Trophoblast cell (in vitro differentiated cells and primary cell): ENCODE results near the gene GINS2.

ENCODE experiments used
- DNase-seq, 2 donors: peaks; one replicate each; pipeline ENCODE4 v3.0.0-alpha.2; 2016
- H2AFZ ChIP-seq: 2 replicates; pipeline ENCODE4 v1.6.1; 2013; ENCODE audit warnings: low read length, moderate library complexity, mild to moderate bottlenecking; ENCODE audit not compliant: insufficient read depth, poor library complexity
- H2AK5ac ChIP-seq: 2 replicates; pipeline ENCODE4 v1.6.1; 2013; ENCODE audit warnings: mild to moderate bottlenecking, low read length
- H2BK120ac ChIP-seq: 2 replicates; pipeline ENCODE4 v1.6.1; 2013; ENCODE audit warnings: low read length, mild to moderate bottlenecking, moderate library complexity; ENCODE audit not compliant: insufficient read depth, poor library complexity
- H2BK12ac ChIP-seq: 2 replicates; pipeline ENCODE4 v1.6.1; 2013; ENCODE audit warnings: mild to moderate bottlenecking, low read length, moderate library complexity
- H2BK5ac ChIP-seq: 2 replicates; pipeline ENCODE4 v1.6.1; 2013; ENCODE audit warnings: low read length, low read depth, moderate library complexity, mild to moderate bottlenecking; ENCODE audit not compliant: poor library complexity
- H3K14ac ChIP-seq: 2 replicates; pipeline ENCODE4 v1.6.1; 2013; ENCODE audit warnings: mild to moderate bottlenecking, low read length
- H3K18ac ChIP-seq: 2 replicates; pipeline ENCODE4 v1.6.1; 2013; ENCODE audit warnings: mild to moderate bottlenecking, low read length
- H3K23ac ChIP-seq: 2 replicates; pipeline ENCODE4 v1.6.1; 2013; ENCODE audit warnings: low read length
- H3K27ac ChIP-seq: 2 replicates; pipeline ENCODE4 v1.5.1; 2013; ENCODE audit warnings: low read depth, mild to moderate bottlenecking, inconsistent platforms, low read length, moderate library complexity
- H3K27me3 ChIP-seq: 2 replicates; pipeline ENCODE4 v1.6.1; 2013; ENCODE audit warnings: inconsistent platforms, mild to moderate bottlenecking, low read length, moderate library complexity; ENCODE audit not compliant: insufficient read depth
- H3K36me3 ChIP-seq, 2 experiments: 1 replicate in 1 of 2; 2 replicates in 1 of 2; pipeline ENCODE4 v1.6.1; 2013; ENCODE audit warnings: low read length in 2 of 2, mild to moderate bottlenecking in 2 of 2, moderate library complexity in 1 of 2; ENCODE audit not compliant: insufficient read depth in 2 of 2, control insufficient read depth in 1 of 2
- H3K4ac ChIP-seq: 2 replicates; pipeline ENCODE4 v1.6.1; 2013; ENCODE audit warnings: low read depth, mild to moderate bottlenecking, low read length, moderate library complexity
- H3K4me1 ChIP-seq, 2 experiments: 1 replicate in 1 of 2; 2 replicates in 1 of 2; pipeline ENCODE4 v1.6.1; 2013; ENCODE audit warnings: low read length in 2 of 2, mild to moderate bottlenecking in 2 of 2, moderate library complexity in 1 of 2; ENCODE audit not compliant: insufficient read depth in 2 of 2, control insufficient read depth in 1 of 2
- H3K4me2 ChIP-seq: 2 replicates; pipeline ENCODE4 v1.6.1; 2013; ENCODE audit warnings: inconsistent platforms, mild to moderate bottlenecking, low read length, moderate library complexity
- H3K4me3 ChIP-seq: 2 replicates; pipeline ENCODE4 v1.5.1; 2013; ENCODE audit warnings: mild to moderate bottlenecking, low read depth, low read length, inconsistent platforms
- H3K79me1 ChIP-seq: one replicate; pipeline ENCODE4 v1.6.1; 2013; ENCODE audit warnings: low read length
- H3K79me2 ChIP-seq: 2 replicates; pipeline ENCODE4 v1.6.1; 2013; ENCODE audit warnings: low read length, mild to moderate bottlenecking; ENCODE audit not compliant: control insufficient read depth, insufficient read depth, poor library complexity
- H3K9ac ChIP-seq: 2 replicates; pipeline ENCODE4 v1.6.1; 2013; ENCODE audit warnings: mild to moderate bottlenecking, low read length
- H3K9me3 ChIP-seq: 2 replicates; pipeline ENCODE4 v1.6.1; 2013; ENCODE audit warnings: low read depth, mild to moderate bottlenecking, control low read depth, inconsistent platforms, low read length; ENCODE audit not compliant: insufficient read depth
- H4K12ac ChIP-seq: 2 replicates; pipeline ENCODE4 v1.6.1; 2013; ENCODE audit warnings: low read depth, mild to moderate bottlenecking, low read length, moderate library complexity
- H4K8ac ChIP-seq: 2 replicates; pipeline ENCODE4 v1.6.1; 2013; ENCODE audit warnings: low read depth, mild to moderate bottlenecking, low read length, moderate library complexity
- H4K91ac ChIP-seq: one replicate; pipeline ENCODE4 v1.6.1; 2013; ENCODE audit warnings: low read depth, mild to moderate bottlenecking, low read length, moderate library complexity
- WGBS: extraction: QIAGEN DNeasy Blood & Tissue Kit; methylation state at CpG from one replicate; pipeline ENCODE4 v1.1.7; 2013; ENCODE audit warnings: missing lambda C conversion rate; ENCODE audit not compliant: insufficient read length, insufficient coverage; ENCODE audit errors: extremely low coverage; 5-methylcytosine and 5-hydroxymethylcytosine counted together

Gene GINS2

GRCh38 chr16:85670840-85671239 lies 17.9 kb downstream of the GINS2 start:
- Histone ChIP-seq H3K4me1 (no peaks in the 10 kb centered on the region), H3K27me3 (no peaks in the 10 kb centered on the region), H3K27ac (no peak overlapping the region), H3K79me1 (no peaks in the 10 kb centered on the region), H4K8ac (no peak overlapping the region), H3K4me2 (no peak overlapping the region), H3K4me3 (no peak overlapping the region), H3K14ac (no peak overlapping the region), H2AFZ (no peak overlapping the region), H3K9ac (no peak overlapping the region), H3K18ac (no peak overlapping the region), H2BK5ac (no peak overlapping the region), H2BK12ac (no peak overlapping the region), H3K4ac (no peak overlapping the region), H4K12ac (no peak overlapping the region), H2BK120ac (no peak overlapping the region), H3K23ac (no peak overlapping the region), H3K79me2 (no peaks in the 10 kb centered on the region), H2AK5ac (no peak overlapping the region), H3K36me3 (peaks cover 61 to 77% of the 10 kb centered on the region in 2 experiments), H3K9me3 (peaks cover 3% of the 10 kb centered on the region), H4K91ac (no peak overlapping the region)
- no peak for DNase-seq
- no CpG with 5 or more reads among the region's 14 CpGs for WGBS

- no peak overlapping the region for H3K4me2 ChIP-seq
- H4K91ac ChIP-seq, result no peak overlapping the region
- no peaks in the 10 kb centered on the region for H3K79me2 ChIP-seq
- WGBS, result no CpG with 5 or more reads among the region's 10 CpGs
- H3K27ac ChIP-seq, result no peak overlapping the region
- no peak overlapping the region for H3K23ac ChIP-seq
- H2BK120ac ChIP-seq, result no peak overlapping the region
- H3K4me3 ChIP-seq, result no peak overlapping the region
- no peak overlapping the region for H2AK5ac ChIP-seq
- H3K4ac ChIP-seq, result no peak overlapping the region
- no peaks in the 10 kb centered on the region for H3K27me3 ChIP-seq
- no peaks in the 10 kb centered on the region for H3K4me1 ChIP-seq
- H4K12ac ChIP-seq, result no peak overlapping the region
- H3K79me1 ChIP-seq, result no peaks in the 10 kb centered on the region
- no peak for DNase-seq
- H3K14ac ChIP-seq, result no peak overlapping the region
- no peak overlapping the region for H2BK5ac ChIP-seq
- no peak overlapping the region for H4K8ac ChIP-seq
- H3K36me3 ChIP-seq, result peaks cover 70 to 80% of the 10 kb centered on the region in 2 experiments
- peaks cover 3% of the 10 kb centered on the region for H3K9me3 ChIP-seq
- H3K18ac ChIP-seq, result no peak overlapping the region
- H3K9ac ChIP-seq, result no peak overlapping the region
- no peak overlapping the region for H2AFZ ChIP-seq
- H2BK12ac ChIP-seq, result no peak overlapping the region
These were observed 19.9 kb downstream of the GINS2 start for GRCh38 chr16:85668676-85669424.

GRCh38 chr16:85667841-85668413 lies 20.8 kb downstream of the GINS2 start:
- Histone ChIP-seq H3K4me2 (no peak overlapping the region), H3K4ac (no peak overlapping the region), H2BK5ac (no peak overlapping the region), H3K9me3 (peaks cover 3% of the 10 kb centered on the region), H3K9ac (no peak overlapping the region), H3K23ac (no peak overlapping the region), H2AFZ (no peak overlapping the region), H2BK120ac (no peak overlapping the region), H3K4me1 (no peaks in the 10 kb centered on the region), H3K27ac (no peak overlapping the region), H3K18ac (no peak overlapping the region), H3K79me1 (no peaks in the 10 kb centered on the region), H2AK5ac (no peak overlapping the region), H4K8ac (no peak overlapping the region), H2BK12ac (no peak overlapping the region), H4K12ac (no peak overlapping the region), H3K27me3 (no peaks in the 10 kb centered on the region), H4K91ac (no peak overlapping the region), H3K14ac (no peak overlapping the region), H3K79me2 (no peaks in the 10 kb centered on the region), H3K36me3 (peaks cover 76 to 85% of the 10 kb centered on the region in 2 experiments), H3K4me3 (no peak overlapping the region)
- no CpG with 5 or more reads among the region's 16 CpGs for WGBS
- no peak for DNase-seq

DNA sequence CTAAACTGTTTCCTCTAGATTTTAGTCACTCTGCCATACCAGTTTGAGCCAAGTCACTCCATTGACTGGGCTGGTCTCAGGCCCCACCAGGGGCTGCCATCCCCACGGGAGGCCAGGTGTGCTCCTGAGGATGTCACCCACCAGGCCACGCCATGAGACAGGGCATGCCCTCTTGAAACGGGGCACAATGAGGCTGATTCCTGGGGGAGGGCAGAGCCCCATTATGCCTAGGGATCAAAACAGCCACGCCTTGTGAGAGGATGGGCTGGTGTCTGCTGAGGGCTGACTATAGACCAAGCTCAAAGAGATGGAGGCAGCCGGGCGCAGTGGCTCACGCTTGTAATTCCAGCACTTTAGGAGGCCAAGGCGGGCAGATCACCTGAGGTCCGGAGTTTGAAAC lies 21.5 kb downstream of the GINS2 start:
- H2BK12ac ChIP-seq, result no peak overlapping the region
- H4K91ac ChIP-seq, result no peak overlapping the region
- no peak overlapping the region for H3K4me3 ChIP-seq
- no peak overlapping the region for H3K23ac ChIP-seq
- H3K27ac ChIP-seq, result no peak overlapping the region
- H3K18ac ChIP-seq, result no peak overlapping the region
- no peak overlapping the region for H4K12ac ChIP-seq
- H3K36me3 ChIP-seq, result peaks cover 80 to 86% of the 10 kb centered on the region in 2 experiments
- no CpG with 5 or more reads among the region's 9 CpGs for WGBS
- H2BK120ac ChIP-seq, result no peak overlapping the region
- H4K8ac ChIP-seq, result no peak overlapping the region
- no peak overlapping the region for H3K4ac ChIP-seq
- no peak overlapping the region for H2AK5ac ChIP-seq
- H3K79me2 ChIP-seq, result no peaks in the 10 kb centered on the region
- no peaks in the 10 kb centered on the region for H3K27me3 ChIP-seq
- H2BK5ac ChIP-seq, result no peak overlapping the region
- no peak overlapping the region for H3K14ac ChIP-seq
- H3K9me3 ChIP-seq, result peaks cover 3% of the 10 kb centered on the region
- no peak overlapping the region for H3K9ac ChIP-seq
- H3K4me2 ChIP-seq, result no peak overlapping the region
- no peaks in the 10 kb centered on the region for H3K79me1 ChIP-seq
- no peak for DNase-seq
- H2AFZ ChIP-seq, result no peak overlapping the region
- no peaks in the 10 kb centered on the region for H3K4me1 ChIP-seq
